ENCODE results near the gene ZNRF2.

The ZNRF2 gene

GRCh38 chr7:30284298-30285066 lies at the start of gene ZNRF2:
ZNRF2 (plus strand) TSS chr7:30284597; CDS start chr7:30285358, 761 bp downstream.
- peak; percentile 98 to 99 for DNase-seq (ENCODE audit: extremely low read depth in 1 of 2, low read depth in 1 of 2)

- no peak for DNase-seq (ENCODE audit: extremely low read depth in 1 of 2, low read depth in 1 of 2)
Observed at GRCh38 chr7:30237271-30237695, 47.1 kb upstream of the ZNRF2 start.

- peak in 1 of 2 donors; percentile 33 for DNase-seq (ENCODE audit: extremely low read depth in 1 of 2, low read depth in 1 of 2)
Observed at GRCh38 chr7:30238721-30239441, 45.5 kb upstream of the ZNRF2 start.

GRCh38 chr7:30240106-30240800 lies 44.1 kb upstream of the ZNRF2 start:
- no peak for DNase-seq (ENCODE audit: extremely low read depth in 1 of 2, low read depth in 1 of 2)

GRCh38 chr7:30241767-30242166 lies 42.6 kb upstream of the ZNRF2 start:
- DNase-seq (ENCODE audit: extremely low read depth in 1 of 2, low read depth in 1 of 2): no peak

GRCh38 chr7:30244340-30244739 lies 40.1 kb upstream of the ZNRF2 start:
- DNase-seq (ENCODE audit: extremely low read depth in 1 of 2, low read depth in 1 of 2): no peak

- no peak for DNase-seq (ENCODE audit: extremely low read depth in 1 of 2, low read depth in 1 of 2)
Observed at GRCh38 chr7:30245913-30246312, 38.5 kb upstream of the ZNRF2 start.

- no peak for DNase-seq (ENCODE audit: extremely low read depth in 1 of 2, low read depth in 1 of 2)
Observed at GRCh38 chr7:30246392-30246791, 38.0 kb upstream of the ZNRF2 start.

- DNase-seq (ENCODE audit: extremely low read depth in 1 of 2, low read depth in 1 of 2): no peak
Observed at GRCh38 chr7:30247541-30248401, 36.6 kb upstream of the ZNRF2 start.

GRCh38 chr7:30249316-30249715 lies 35.1 kb upstream of the ZNRF2 start:
- DNase-seq (ENCODE audit: extremely low read depth in 1 of 2, low read depth in 1 of 2): no peak

- DNase-seq (ENCODE audit: extremely low read depth in 1 of 2, low read depth in 1 of 2): no peak
Observed at GRCh38 chr7:30249986-30250774, 34.2 kb upstream of the ZNRF2 start.

- DNase-seq (ENCODE audit: extremely low read depth in 1 of 2, low read depth in 1 of 2): no peak
Observed at GRCh38 chr7:30251708-30252329, 32.6 kb upstream of the ZNRF2 start.

GRCh38 chr7:30252885-30253795 lies 31.3 kb upstream of the ZNRF2 start:
- DNase-seq (ENCODE audit: extremely low read depth in 1 of 2, low read depth in 1 of 2): peak in 1 of 2 donors; percentile 18

- DNase-seq (ENCODE audit: extremely low read depth in 1 of 2, low read depth in 1 of 2): no peak
Observed at GRCh38 chr7:30253796-30254165, 30.6 kb upstream of the ZNRF2 start.

GRCh38 chr7:30254248-30254647 lies 30.1 kb upstream of the ZNRF2 start:
- no peak for DNase-seq (ENCODE audit: extremely low read depth in 1 of 2, low read depth in 1 of 2)

- DNase-seq (ENCODE audit: extremely low read depth in 1 of 2, low read depth in 1 of 2): no peak
Observed at GRCh38 chr7:30254717-30255063, 29.7 kb upstream of the ZNRF2 start.

GRCh38 chr7:30255064-30255769 lies 29.2 kb upstream of the ZNRF2 start:
- no peak for DNase-seq (ENCODE audit: extremely low read depth in 1 of 2, low read depth in 1 of 2)

GRCh38 chr7:30256349-30256858 lies 28.0 kb upstream of the ZNRF2 start:
- no peak for DNase-seq (ENCODE audit: extremely low read depth in 1 of 2, low read depth in 1 of 2)
